PC-3 (cell line): Measurements from ENCODE around the gene COLEC12.

ENCODE experiments used
- EZH2 ChIP-seq: fragments of 300-600 bp; sonication (generic); IDR thresholded peaks from one replicate; pipeline ENCODE4 v1.6.1; 2017; ENCODE audit warnings: antibody characterized with exemption, mild to moderate bottlenecking, low read length; ENCODE audit not compliant: unreplicated experiment
- EZH2phosphoT487 ChIP-seq: fragments of 300-600 bp; sonication (generic); IDR thresholded peaks from 2 replicates; pipeline ENCODE4 v1.6.1; 2018; ENCODE audit warnings: mild to moderate bottlenecking, antibody characterized with exemption, low read length, borderline replicate concordance
- TF ChIP-seq, protein P1 (sequence below): fragments of 300-600 bp; sonication (generic); conservative IDR thresholded peaks from 2 replicates; pipeline ENCODE4 v1.5.1; 2017; ENCODE audit warnings: antibody characterized with exemption, low read depth, mild to moderate bottlenecking, low read length

DNA sequence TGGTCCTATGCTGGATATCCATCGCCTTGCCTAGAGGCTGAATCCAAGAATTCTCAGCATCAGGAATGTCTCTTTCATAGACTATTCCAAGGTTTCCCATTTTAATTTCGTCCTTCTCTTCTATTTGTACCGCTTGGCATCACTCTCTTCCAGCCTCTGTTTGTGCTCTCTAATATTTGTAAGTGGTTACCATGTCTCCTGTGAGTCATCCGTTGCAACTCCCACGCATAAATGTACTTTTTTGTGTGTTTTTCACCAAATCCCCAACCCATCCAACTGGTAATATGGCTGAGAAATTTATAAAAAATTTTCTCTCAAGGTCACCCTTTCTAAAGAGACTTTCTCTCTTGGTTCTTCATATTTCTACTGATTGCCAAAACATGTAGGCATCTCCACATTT lies 21.8 kb downstream of the COLEC12 start:
- TF ChIP-seq EZH2 (no peak), EZH2phosphoT487 (no peak)
- TF ChIP-seq, protein P1, sequence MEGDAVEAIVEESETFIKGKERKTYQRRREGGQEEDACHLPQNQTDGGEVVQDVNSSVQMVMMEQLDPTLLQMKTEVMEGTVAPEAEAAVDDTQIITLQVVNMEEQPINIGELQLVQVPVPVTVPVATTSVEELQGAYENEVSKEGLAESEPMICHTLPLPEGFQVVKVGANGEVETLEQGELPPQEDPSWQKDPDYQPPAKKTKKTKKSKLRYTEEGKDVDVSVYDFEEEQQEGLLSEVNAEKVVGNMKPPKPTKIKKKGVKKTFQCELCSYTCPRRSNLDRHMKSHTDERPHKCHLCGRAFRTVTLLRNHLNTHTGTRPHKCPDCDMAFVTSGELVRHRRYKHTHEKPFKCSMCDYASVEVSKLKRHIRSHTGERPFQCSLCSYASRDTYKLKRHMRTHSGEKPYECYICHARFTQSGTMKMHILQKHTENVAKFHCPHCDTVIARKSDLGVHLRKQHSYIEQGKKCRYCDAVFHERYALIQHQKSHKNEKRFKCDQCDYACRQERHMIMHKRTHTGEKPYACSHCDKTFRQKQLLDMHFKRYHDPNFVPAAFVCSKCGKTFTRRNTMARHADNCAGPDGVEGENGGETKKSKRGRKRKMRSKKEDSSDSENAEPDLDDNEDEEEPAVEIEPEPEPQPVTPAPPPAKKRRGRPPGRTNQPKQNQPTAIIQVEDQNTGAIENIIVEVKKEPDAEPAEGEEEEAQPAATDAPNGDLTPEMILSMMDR = no peak
